Smooth muscle cell (in vitro differentiated cells): ENCODE data around the gene RCOR3. TPM values are rescaled to one million over a fixed set of nuclear protein-coding genes. Genes with fewer than 3 reads are reported as not detected.

Experiments
- DNase-seq: peaks from one replicate; lab custom pipeline; 2025; ENCODE audit not compliant: unreplicated experiment; lab: John Stamatoyannopoulos, UW
- H2AFZ ChIP-seq: fragments of 200-600 bp; sonication (generic); 2 replicates; pipeline ENCODE4 v1.6.0; 2016; ENCODE audit warnings: antibody characterized with exemption, low read depth, mild to moderate bottlenecking
- H3F3A ChIP-seq: fragments of 200-600 bp; sonication (generic); 2 replicates; pipeline ENCODE4 v1.6.0; 2017; ENCODE audit warnings: antibody characterized with exemption, low read depth
- H3K27ac ChIP-seq: fragments of 200-600 bp; sonication (generic); 2 replicates; pipeline ENCODE4 v1.5.1; 2016; ENCODE audit warnings: low read depth, mild to moderate bottlenecking
- H3K27me3 ChIP-seq: fragments of 200-600 bp; sonication (generic); 2 replicates; pipeline ENCODE4 v1.6.1; 2016; ENCODE audit warnings: low read depth, mild to moderate bottlenecking
- H3K36me3 ChIP-seq: fragments of 200-600 bp; sonication (generic); 2 replicates; pipeline ENCODE4 v1.5.1; 2016; ENCODE audit warnings: low read depth
- H3K4me1 ChIP-seq: fragments of 200-600 bp; sonication (generic); 2 replicates; pipeline ENCODE4 v1.5.1; 2016; ENCODE audit warnings: low read depth
- H3K4me2 ChIP-seq: fragments of 200-600 bp; sonication (generic); 2 replicates; pipeline ENCODE4 v1.6.0; 2016; ENCODE audit warnings: mild to moderate bottlenecking
- H3K4me3 ChIP-seq: fragments of 200-600 bp; sonication (generic); 2 replicates; pipeline ENCODE4 v1.5.1; 2016; ENCODE audit warnings: mild to moderate bottlenecking
- H3K79me2 ChIP-seq: fragments of 200-600 bp; sonication (generic); 2 replicates; pipeline ENCODE4 v1.6.0; 2016; ENCODE audit warnings: low read depth, mild to moderate bottlenecking
- H3K9ac ChIP-seq: fragments of 200-600 bp; sonication (generic); 2 replicates; pipeline ENCODE4 v1.6.0; 2016; ENCODE audit warnings: low read depth
- H3K9me3 ChIP-seq: fragments of 200-600 bp; sonication (generic); replicated peaks from 2 replicates; pipeline ENCODE4 v1.5.1; 2016; ENCODE audit warnings: low read depth
- H4K20me1 ChIP-seq: fragments of 200-600 bp; sonication (generic); 2 replicates; pipeline ENCODE4 v1.6.0; 2016; ENCODE audit warnings: low read depth
- WGBS: methylation state at CpG from one replicate; pipeline ENCODE4 v1.1.7; 2016; ENCODE audit warnings: low lambda C conversion rate; 5-methylcytosine and 5-hydroxymethylcytosine counted together
- polyA plus RNA-seq: library from polyadenylated mRNA; unstranded; fragments of >200 nt; fragmentation: Nextera tagmentation; extraction: Ambion mirVana; gene quantifications from 2 replicates; pipeline ENCODE4 v1.2.1, GENCODE V29; 2016
- total RNA-seq: library from RNA; depleted of rRNA; stranded (reverse); fragments of >200 nt; gene quantifications from 2 replicates; pipeline ENCODE4 v1.2.3, GENCODE V29; 2014
- TF ChIP-seq, protein P1 (sequence below): fragments of 200-600 bp; sonication (generic); IDR thresholded peaks from 2 replicates; pipeline ENCODE4 v1.5.1; 2017; ENCODE audit warnings: borderline replicate concordance, mild to moderate bottlenecking, antibody characterized with exemption; ENCODE audit not compliant: insufficient read depth, poor library complexity, severe bottlenecking

Gene RCOR3
- total and polyA plus RNA-seq, 2 experiments from 2014 or later: 22.5 to 27.7 TPM

DNA sequence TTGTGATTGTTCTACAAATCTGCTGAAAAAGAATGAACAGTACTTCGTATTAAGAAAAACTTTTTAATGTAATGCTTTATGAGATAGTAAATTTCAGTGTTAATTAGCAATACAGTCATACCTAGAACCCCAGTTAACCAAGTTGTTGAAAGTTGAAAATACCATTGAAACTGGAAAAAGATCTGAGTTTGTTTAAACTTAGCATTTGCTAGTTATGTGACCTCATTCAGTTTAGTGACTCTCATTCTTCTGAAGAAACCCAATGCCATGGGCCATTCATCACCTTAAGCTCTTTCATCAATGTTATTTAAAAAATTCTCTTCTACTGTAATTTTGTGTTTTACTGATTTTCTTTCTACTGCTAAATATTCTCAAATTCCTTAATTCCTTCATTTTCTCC lies 20.2 kb downstream of the RCOR3 start:
- Histone ChIP-seq H3K4me1 (peaks cover 4% of the 10 kb centered on the region), H3F3A (peaks cover 4% of the 10 kb centered on the region), H4K20me1 (peaks cover 16% of the 10 kb centered on the region), H3K79me2 (peaks cover 2% of the 10 kb centered on the region), H3K9ac (no peak overlapping the region), H3K9me3 (no peaks in the 10 kb centered on the region), H3K4me3 (no peak overlapping the region), H3K36me3 (peaks cover 16% of the 10 kb centered on the region), H2AFZ (no peak overlapping the region), H3K27ac (no peak overlapping the region), H3K27me3 (no peaks in the 10 kb centered on the region), H3K4me2 (no peak overlapping the region)
- TF ChIP-seq, protein P1, sequence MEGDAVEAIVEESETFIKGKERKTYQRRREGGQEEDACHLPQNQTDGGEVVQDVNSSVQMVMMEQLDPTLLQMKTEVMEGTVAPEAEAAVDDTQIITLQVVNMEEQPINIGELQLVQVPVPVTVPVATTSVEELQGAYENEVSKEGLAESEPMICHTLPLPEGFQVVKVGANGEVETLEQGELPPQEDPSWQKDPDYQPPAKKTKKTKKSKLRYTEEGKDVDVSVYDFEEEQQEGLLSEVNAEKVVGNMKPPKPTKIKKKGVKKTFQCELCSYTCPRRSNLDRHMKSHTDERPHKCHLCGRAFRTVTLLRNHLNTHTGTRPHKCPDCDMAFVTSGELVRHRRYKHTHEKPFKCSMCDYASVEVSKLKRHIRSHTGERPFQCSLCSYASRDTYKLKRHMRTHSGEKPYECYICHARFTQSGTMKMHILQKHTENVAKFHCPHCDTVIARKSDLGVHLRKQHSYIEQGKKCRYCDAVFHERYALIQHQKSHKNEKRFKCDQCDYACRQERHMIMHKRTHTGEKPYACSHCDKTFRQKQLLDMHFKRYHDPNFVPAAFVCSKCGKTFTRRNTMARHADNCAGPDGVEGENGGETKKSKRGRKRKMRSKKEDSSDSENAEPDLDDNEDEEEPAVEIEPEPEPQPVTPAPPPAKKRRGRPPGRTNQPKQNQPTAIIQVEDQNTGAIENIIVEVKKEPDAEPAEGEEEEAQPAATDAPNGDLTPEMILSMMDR: no peak
- DNase-seq: no peak
- WGBS: 97% methylated on average over 1 of the region's 1 CpG

DNA sequence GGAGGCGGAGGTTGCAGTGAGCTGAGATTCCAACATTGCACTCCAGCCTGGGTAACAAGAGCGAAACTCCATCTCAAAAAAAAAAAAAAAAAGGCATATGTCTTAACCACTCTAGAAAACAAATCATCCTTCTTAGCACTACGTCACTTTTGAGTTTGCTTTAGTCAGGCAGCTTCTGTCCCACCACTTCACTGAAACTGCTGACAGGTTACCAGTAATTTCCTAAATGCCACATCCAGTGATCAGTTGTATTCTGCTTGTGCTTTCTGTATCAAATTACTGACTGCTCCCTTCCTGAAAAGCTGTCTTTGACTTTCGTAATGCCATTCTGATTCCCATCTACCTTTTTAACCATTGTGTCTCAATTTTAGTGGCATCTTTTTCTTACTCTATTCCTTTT lies 21.7 kb downstream of the RCOR3 start:
- H3K4me3 ChIP-seq: no peak overlapping the region
- TF ChIP-seq, protein P1: no peak
- 92% methylated on average over 4 of the region's 4 CpGs for WGBS
- H3F3A ChIP-seq: peaks cover 4% of the 10 kb centered on the region
- peaks cover 10% of the 10 kb centered on the region for H3K36me3 ChIP-seq
- H3K9ac ChIP-seq: no peak overlapping the region
- H3K79me2 ChIP-seq: peaks cover 5% of the 10 kb centered on the region
- peaks cover 4% of the 10 kb centered on the region for H3K4me1 ChIP-seq
- H4K20me1 ChIP-seq: peaks cover 22% of the 10 kb centered on the region
- peak overlapping the region; percentile 54 for H3K27ac ChIP-seq
- H2AFZ ChIP-seq: no peak overlapping the region
- peak overlapping the region; percentile 42 for H3K4me2 ChIP-seq
- no peaks in the 10 kb centered on the region for H3K9me3 ChIP-seq
- no peak for DNase-seq
- no peaks in the 10 kb centered on the region for H3K27me3 ChIP-seq

DNA sequence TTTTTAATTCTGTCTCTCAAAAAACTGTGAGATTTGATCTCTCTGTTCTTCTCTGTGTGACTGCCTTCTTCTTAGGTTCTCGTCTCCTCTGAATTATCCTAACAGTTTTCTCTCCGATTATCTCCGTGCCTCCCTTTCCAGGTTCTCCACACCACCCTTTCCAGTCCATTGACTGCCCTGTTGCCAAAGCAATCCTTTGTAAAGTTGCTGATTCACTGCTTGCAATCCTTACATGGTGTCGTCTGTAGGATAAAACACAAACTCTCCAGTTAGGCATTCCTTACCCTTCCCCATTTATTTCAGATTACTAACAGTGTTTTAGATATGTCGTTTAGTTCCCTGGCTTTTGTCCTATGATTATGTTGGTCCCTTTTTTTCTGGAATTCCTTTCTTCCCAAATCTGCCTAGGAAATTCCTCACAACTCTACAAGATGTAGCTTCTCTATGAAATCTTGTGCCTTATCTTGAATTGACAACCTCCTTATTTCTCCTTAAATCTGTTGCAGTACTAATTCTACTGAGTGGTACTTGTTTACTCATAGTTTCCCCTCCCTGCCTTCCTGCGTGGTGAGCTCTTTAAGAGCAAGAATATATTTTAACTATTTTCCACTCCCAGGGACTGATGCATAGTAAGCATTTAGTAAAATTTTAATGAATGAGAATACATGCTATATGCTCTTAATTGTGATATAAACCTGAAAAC lies 22.3 kb downstream of the RCOR3 start:
- H2AFZ ChIP-seq: no peak overlapping the region
- H3K36me3 ChIP-seq: peaks cover 10% of the 10 kb centered on the region
- WGBS: 56% methylated on average over 6 of the region's 6 CpGs
- H3K9ac ChIP-seq: no peak overlapping the region
- H3K4me2 ChIP-seq: peak overlapping the region; percentile 42
- DNase-seq: no peak
- H3K4me1 ChIP-seq: peaks cover 4% of the 10 kb centered on the region
- H3K79me2 ChIP-seq: peaks cover 5% of the 10 kb centered on the region
- H3K4me3 ChIP-seq: no peak overlapping the region
- H3F3A ChIP-seq: peaks cover 4% of the 10 kb centered on the region
- peak overlapping the region; percentile 54 for H3K27ac ChIP-seq
- H4K20me1 ChIP-seq: peaks cover 27% of the 10 kb centered on the region
- TF ChIP-seq, protein P1: no peak
- no peaks in the 10 kb centered on the region for H3K27me3 ChIP-seq
- H3K9me3 ChIP-seq: no peaks in the 10 kb centered on the region

DNA sequence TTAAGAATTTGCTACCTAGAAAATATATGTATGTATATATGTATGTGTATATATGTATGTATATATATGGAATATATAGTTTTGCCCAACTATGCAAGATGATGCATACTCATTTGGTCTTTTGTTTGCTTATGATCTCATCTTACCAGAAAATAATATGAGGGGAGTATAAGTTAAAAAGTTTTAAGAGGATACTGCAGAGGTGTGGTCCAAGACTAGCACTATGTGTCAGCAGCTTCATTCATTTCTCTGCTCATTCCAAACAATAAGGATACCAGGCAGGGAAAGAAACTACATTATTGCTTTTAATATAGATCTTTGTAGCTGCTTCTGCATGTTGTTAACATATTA lies 22.8 kb downstream of the RCOR3 start:
- H3K36me3 ChIP-seq: peaks cover 10% of the 10 kb centered on the region

More for the DNA sequence above, 22.8 kb downstream of the RCOR3 start:
- H3K4me1 ChIP-seq: peaks cover 4% of the 10 kb centered on the region
- H3K27me3 ChIP-seq: no peaks in the 10 kb centered on the region
- H3F3A ChIP-seq: peaks cover 4% of the 10 kb centered on the region
- H4K20me1 ChIP-seq: peaks cover 31% of the 10 kb centered on the region
- no peak overlapping the region for H3K4me2 ChIP-seq
- H2AFZ ChIP-seq: no peak overlapping the region
- H3K9me3 ChIP-seq: no peaks in the 10 kb centered on the region
- TF ChIP-seq, protein P1: no peak
- H3K9ac ChIP-seq: no peak overlapping the region
- DNase-seq: no peak
- no peak overlapping the region for H3K4me3 ChIP-seq
- peak overlapping the region; percentile 54 for H3K27ac ChIP-seq
- H3K79me2 ChIP-seq: peaks cover 5% of the 10 kb centered on the region
